ENCODE measurements around the gene ESRRG.

The ESRRG gene

DNA sequence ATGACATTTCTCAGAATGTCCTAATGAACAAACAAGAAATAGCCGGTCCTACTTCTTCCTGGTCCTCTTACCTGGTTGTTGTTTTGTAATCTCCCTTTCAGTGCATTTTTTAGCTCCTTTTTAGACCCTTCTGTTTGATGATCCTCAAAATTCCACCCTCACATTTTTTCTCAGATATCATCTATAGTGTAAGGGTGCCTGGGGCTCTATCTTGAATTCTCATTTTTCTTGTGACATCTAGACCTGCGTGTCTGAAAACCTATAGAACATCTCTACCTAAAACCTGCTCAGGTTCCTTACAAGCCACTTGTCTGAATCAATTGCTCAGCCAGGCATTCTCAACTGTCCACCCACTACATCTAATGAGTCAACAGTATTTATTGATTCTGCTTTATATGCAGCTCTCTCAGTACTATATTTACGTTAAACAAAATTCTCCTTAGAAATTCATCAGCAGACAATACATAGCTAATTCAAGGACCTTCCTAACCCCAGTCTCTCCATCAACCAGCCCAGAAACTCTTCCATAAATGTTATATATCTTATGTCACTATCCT is 263.5 kb downstream of the ESRRG start:
- H3K9ac ChIP-seq (ENCODE audit: low read length), result no peak overlapping the region
- no peak overlapping the region for H3K27ac ChIP-seq (ENCODE audit: low read depth, low read length)
- no peak overlapping the region for H3K4me3 ChIP-seq (ENCODE audit: low read depth in 1 of 2, low read length in 2 of 2)
- H3K36me3 ChIP-seq (ENCODE audit: insufficient read depth, low read length), result no peaks in the 10 kb centered on the region
- H3K4me1 ChIP-seq (ENCODE audit: insufficient read depth, low read length), result no peaks in the 10 kb centered on the region
- H3K9me3 ChIP-seq (ENCODE audit: low read length), result no peaks in the 10 kb centered on the region
- H3K27me3 ChIP-seq (ENCODE audit: control insufficient read depth in 1 of 2, insufficient read depth in 2 of 2, low read length in 2 of 2), result no peaks in the 10 kb centered on the region

DNA sequence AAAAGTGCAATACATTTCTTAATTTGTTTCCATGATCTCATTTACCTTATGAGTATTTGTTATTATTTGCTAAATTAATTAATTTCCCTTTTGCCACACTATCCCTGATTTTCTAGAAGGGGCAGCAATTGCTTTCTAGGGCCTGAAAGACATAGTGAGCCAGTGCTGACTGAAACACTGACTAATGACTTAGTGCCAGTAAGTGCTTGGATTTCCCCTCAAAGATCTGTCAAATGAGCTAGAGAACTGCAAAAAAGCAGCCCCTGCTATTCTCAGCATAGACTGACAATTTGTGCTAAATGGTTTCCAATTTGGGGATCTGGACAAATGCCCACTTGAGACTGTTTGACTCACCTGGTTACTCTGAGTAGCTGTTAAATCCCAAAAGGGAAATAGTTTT is 264.4 kb downstream of the ESRRG start:
- Histone ChIP-seq H3K36me3 (ENCODE audit: insufficient read depth, low read length) (no peaks in the 10 kb centered on the region), H3K27me3 (ENCODE audit: control insufficient read depth in 1 of 2, insufficient read depth in 2 of 2, low read length in 2 of 2) (no peaks in the 10 kb centered on the region), H3K9ac (ENCODE audit: low read length) (no peak overlapping the region), H3K4me3 (ENCODE audit: low read depth in 1 of 2, low read length in 2 of 2) (no peak overlapping the region), H3K9me3 (ENCODE audit: low read length) (no peaks in the 10 kb centered on the region), H3K4me1 (ENCODE audit: insufficient read depth, low read length) (no peaks in the 10 kb centered on the region), H3K27ac (ENCODE audit: low read depth, low read length) (no peak overlapping the region)

DNA sequence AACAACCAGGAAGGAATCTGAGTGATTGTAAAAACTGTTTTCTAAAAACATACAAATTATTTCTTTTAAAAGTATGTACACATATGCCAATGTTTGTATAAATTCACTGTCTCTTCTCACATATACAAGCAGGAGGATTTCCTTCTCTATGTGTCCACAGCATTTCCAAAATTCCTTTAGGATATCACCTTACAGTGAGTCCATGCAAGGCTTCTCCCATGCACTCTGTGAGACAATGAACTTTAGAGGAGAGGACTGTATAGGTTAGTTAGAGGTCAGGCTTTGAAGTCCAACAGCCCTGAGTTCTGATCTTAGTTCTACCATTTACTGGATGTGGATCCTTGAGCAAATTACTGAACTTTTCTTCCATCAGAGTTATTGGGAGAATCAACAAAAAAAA is 265.9 kb downstream of the ESRRG start:
- Histone ChIP-seq H3K4me3 (ENCODE audit: low read depth in 1 of 2, low read length in 2 of 2) (no peak overlapping the region), H3K9ac (ENCODE audit: low read length) (no peak overlapping the region), H3K9me3 (ENCODE audit: low read length) (no peaks in the 10 kb centered on the region), H3K36me3 (ENCODE audit: insufficient read depth, low read length) (no peaks in the 10 kb centered on the region), H3K27me3 (ENCODE audit: control insufficient read depth in 1 of 2, insufficient read depth in 2 of 2, low read length in 2 of 2) (no peaks in the 10 kb centered on the region), H3K4me1 (ENCODE audit: insufficient read depth, low read length) (no peaks in the 10 kb centered on the region), H3K27ac (ENCODE audit: low read depth, low read length) (no peak overlapping the region)

DNA sequence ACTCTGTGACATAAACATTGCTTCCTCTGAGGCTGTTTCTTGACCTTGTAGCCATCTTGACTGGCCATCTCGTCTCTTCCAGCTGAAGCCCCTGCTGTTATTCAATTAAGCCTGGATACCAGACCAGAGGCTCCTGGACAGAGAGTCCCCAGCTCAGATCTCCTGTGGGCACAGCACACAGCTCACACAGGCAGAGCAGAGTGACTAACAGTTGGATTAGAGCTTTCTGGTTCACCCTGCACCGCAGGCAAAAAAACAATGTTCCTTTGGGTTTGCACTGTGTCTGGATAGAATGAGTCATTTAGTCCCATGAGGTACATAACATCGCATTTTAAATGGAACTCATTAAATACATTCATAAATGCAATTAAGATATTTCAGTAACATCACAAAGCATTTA is 266.5 kb downstream of the ESRRG start:
- no peaks in the 10 kb centered on the region for H3K36me3 ChIP-seq (ENCODE audit: insufficient read depth, low read length)
- no peak overlapping the region for H3K9ac ChIP-seq (ENCODE audit: low read length)
- H3K9me3 ChIP-seq (ENCODE audit: low read length), result no peaks in the 10 kb centered on the region

DNA sequence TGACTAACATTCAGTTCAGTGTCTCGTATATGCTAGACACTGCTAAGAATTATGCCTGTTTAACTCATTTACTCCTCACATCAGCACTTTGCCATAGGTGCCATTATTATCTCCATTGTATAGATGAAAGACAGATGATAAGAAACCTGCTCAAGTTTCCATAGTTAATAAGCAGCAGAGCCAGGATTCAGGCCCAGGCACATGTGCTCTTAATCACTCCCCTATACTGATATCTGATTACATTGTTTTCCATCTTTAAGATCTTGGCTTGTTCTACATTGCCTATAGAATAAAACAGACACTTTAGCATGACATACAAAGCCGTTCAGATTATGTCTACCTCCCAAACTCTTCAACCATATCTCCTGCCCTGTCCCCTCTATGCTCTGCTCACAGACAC is 269.5 kb downstream of the ESRRG start:
- Histone ChIP-seq H3K27me3 (ENCODE audit: control insufficient read depth in 1 of 2, insufficient read depth in 2 of 2, low read length in 2 of 2) (no peaks in the 10 kb centered on the region), H3K4me1 (ENCODE audit: insufficient read depth, low read length) (no peaks in the 10 kb centered on the region), H3K36me3 (ENCODE audit: insufficient read depth, low read length) (no peaks in the 10 kb centered on the region), H3K9ac (ENCODE audit: low read length) (no peak overlapping the region), H3K9me3 (ENCODE audit: low read length) (no peaks in the 10 kb centered on the region), H3K27ac (ENCODE audit: low read depth, low read length) (no peak overlapping the region), H3K4me3 (ENCODE audit: low read depth in 1 of 2, low read length in 2 of 2) (no peak overlapping the region)

More for the DNA sequence above, 266.5 kb downstream of the ESRRG start:
- no peaks in the 10 kb centered on the region for H3K27me3 ChIP-seq (ENCODE audit: control insufficient read depth in 1 of 2, insufficient read depth in 2 of 2, low read length in 2 of 2)
- H3K4me1 ChIP-seq (ENCODE audit: insufficient read depth, low read length), result no peaks in the 10 kb centered on the region
- no peak overlapping the region for H3K27ac ChIP-seq (ENCODE audit: low read depth, low read length)
- no peak overlapping the region for H3K4me3 ChIP-seq (ENCODE audit: low read depth in 1 of 2, low read length in 2 of 2)

Measured in muscle layer of colon (tissue), 2 donors.